Raji (cell line): ENCODE measurements around the gene PXDN.

Source experiments
- POLR2A ChIP-seq: IDR thresholded peaks from 2 replicates; pipeline ENCODE4 v1.6.1; 2011; ENCODE audit warnings: low read depth, low read length, control low read depth; ENCODE audit not compliant: insufficient read depth

Gene PXDN

DNA sequence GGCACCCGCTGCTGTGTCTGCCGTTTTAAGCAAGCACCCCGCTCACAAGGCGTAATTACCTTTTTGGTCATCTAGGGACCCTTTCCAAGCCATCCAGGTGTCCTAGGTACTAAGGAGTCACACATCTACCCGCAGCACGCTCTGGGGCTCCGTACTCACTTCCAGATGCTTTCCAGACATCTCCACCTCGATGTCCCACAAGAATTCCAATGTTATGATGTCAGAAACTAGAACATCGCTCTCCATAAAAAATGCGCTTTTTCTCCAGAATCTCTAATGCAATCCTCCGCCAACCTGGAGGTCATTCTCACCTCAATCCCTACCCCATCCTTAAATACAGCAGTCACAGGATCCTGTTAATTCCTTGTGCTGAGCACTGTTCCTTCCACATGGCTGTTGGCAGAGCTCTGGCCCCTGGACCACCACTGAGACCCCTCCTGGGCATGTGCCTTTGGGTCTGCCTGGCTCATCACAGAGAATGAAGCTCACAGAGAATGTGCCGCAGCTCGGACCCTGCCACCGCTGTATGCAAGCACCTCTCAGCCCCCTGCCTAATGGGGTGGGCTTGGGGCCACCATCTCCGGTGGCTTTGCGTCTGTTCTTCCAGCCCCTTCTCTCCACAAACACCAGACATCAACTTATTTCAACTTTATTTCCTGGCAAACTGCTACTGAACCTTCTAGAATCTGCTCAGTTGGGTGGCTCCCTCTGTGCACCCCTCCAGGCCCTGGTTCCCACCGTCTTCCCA lies 4.6 kb upstream of the PXDN start:
- TF ChIP-seq POLR2A = no peak

DNA sequence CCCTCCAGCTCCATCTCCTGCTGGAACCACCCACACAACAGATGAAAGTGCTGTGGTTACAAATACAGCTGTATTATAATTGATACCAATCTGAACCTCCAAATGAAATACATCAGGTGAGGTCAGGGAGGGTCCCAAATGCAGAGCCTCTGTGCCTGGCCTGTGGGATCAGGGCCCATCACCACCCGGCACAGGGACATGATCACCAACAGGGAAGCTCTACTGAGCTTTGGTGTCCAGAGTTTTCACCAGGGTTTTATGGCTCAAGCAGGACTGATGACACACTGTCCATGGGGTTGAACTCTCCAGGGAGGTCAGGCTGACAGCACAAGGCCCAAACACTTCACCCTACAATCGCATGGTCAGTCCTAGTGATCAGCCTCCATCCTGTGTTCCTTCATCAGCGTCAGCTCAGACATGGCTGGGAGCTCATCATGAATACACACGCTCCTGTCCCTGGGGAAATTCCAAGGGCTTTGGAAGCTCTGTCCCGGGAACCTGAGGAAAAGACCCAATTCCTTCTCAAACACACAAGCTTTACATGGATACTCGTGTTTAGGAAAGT lies 3.9 kb upstream of the PXDN start:
- no peak for TF ChIP-seq POLR2A

DNA sequence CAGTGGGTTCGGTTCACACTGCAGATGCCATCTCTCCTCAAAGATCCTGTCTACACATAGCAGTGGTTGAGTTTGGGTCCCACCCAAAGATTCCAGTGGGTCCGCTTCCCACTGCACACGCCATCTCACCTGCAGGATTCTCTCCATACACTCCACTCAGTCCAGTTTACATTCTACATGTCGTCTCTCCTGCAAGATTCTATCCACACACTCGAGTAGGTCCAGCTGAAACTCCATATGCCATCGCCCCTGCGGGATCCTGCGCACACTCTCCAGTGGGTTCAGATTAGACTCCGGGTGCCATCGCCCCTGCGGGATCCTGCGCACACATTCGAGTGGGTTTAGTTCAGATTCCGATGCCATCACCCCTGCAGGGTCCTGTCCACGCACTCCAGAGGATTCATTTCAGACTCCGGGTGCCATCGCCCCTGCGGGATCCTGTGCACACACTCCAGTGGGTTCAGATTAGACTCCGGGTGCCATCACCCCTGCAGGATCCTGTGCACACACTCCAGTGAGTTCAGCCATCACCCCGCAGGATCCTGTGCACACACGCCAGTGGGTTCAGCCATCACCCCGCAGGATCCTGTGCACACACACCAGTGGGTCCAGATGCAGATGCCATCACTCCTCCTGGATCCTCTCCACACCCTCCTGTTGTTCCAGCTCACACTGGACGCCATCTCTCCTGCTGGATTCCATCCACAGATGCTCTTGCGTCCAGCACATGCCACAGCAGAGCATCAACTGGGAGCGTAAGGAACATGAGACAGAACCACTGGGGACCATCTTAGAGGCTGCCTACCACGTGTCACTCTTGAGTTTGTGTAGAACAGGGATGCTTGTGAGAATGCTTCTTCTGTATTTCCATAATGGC lies 3.0 kb upstream of the PXDN start:
- TF ChIP-seq POLR2A = no peak

DNA sequence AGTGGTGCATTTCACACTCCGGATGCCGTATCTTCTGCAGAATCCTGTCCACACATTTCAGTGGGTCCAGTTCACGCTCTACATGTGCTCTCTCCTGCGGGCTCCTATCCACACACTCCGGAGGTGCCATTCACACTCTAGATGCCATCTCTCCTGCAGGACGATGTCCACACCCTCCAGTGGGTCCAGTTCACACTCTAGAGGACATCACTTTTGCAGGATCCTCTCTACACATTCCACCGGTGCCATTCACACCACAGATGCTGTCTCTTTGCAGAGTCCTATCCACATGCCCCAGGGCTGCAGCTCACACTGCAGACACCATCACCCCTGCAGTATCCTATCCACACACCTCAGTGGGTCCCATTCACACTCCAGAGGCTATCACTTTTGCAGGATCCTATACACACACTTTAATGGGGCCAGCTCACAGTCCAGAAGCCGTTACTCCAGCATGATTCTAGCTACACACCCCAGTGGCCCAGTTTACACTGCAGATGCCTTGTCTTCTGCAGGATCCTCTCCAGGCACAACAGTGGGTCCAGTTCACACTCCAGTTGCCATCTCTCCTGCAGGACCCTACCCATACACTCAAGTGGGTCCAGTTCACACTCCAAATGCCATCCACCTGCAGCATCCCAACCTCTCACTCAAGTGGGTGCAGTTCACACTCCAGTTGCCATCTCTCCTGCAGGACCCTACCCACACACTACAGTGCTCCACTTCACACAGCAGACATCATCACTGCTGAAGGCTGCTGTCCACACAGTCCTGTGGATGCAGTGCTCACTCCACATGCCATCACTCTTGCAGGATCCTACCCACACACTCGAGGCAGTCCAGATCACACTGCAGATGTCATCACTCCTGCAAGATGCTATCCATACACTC lies 2.1 kb upstream of the PXDN start:
- no peak for TF ChIP-seq POLR2A

DNA sequence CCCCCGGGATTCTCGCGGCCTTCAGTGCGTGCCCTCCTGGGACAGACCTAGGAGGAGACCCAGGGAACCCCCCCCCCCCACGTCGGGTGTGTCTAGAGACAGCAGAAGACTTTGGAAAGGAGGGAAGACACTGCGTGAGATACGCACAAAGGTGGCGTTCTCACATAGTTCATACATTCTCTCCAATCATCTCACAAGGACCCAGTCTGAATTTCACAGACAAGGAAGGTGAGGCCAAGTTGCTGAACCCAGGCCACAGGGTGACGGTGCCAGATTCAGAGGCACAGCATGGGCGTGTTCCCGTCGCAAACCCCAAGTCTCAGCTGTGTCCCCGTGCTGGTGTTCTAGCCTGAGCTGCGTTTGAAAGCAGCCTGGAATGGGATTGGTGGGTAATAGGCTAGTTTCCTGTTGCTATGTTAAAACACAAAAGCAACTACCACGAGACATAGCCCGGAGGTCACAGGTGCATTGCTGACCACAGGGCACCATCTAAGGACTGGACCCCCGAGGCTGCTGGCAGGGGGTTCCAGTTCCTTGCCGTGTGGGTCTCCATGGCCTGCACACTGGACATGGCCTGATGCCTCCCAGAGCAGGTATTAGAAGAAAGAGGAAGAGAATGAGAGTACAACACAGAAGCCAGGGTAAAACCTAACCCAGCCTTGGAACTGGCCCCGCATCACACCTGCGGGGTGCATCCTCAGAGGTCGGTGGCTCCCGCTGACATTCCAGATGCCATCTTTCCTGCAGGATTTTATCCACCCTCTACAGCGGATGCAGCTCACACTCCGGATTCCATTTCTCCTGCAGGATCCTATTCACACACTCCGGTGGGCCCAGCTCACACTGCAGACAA lies 1.1 kb upstream of the PXDN start:
- TF ChIP-seq POLR2A = no peak

DNA sequence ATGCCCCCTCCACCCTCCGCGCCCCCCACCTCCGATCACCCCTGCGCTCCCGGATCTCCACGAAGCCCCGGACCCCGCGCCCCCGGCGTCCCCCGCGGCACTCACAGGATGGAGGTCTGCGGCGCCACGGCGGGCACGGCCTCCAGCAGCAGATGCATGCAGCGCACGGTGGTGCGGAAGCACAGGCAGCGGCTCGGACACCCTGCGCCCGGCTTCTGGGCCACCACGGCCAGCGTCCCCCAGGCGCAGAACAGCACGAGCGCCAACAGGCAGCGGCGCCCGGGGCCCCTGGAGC lies 217 bp downstream of the PXDN start:
- TF ChIP-seq POLR2A = no peak

DNA sequence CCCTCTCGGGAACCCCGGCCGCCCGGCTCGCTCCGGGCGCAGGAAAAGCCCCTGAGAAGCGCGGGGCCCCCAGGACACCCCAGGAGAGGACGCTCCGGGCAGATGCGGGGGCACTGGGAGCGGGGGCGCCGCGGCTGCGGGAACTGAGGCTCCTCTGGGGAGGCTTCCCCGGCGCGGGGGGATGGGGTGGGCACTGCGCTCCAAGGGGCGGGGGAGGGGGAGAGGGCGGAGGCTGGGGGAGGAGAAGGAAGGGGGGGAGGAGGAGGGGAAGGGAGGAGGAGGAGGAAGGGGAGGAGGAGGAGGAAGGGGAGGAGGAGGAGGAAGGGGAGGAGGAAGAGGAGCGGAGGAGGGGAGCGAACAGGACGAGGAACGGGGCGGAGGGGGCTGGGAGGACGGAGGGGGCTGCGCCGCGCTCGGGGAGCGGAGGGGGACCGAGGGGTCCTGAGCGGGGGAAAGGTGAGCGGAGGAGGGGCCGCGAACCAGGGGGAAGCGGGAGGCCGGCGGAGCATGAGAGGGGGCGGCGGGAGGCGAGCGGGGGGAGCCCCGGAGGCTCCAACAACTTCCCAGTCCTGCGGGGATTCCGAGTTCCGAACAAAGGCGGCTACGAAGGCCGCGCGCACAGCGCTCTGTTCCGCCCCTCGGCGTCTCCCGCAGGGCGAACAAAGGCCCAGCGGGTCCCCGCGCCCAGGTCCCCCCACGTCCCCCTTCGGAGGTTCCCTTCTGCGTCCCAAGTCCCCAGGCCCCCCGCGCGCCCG lies 742 bp downstream of the PXDN start:
- TF ChIP-seq POLR2A = no peak

DNA sequence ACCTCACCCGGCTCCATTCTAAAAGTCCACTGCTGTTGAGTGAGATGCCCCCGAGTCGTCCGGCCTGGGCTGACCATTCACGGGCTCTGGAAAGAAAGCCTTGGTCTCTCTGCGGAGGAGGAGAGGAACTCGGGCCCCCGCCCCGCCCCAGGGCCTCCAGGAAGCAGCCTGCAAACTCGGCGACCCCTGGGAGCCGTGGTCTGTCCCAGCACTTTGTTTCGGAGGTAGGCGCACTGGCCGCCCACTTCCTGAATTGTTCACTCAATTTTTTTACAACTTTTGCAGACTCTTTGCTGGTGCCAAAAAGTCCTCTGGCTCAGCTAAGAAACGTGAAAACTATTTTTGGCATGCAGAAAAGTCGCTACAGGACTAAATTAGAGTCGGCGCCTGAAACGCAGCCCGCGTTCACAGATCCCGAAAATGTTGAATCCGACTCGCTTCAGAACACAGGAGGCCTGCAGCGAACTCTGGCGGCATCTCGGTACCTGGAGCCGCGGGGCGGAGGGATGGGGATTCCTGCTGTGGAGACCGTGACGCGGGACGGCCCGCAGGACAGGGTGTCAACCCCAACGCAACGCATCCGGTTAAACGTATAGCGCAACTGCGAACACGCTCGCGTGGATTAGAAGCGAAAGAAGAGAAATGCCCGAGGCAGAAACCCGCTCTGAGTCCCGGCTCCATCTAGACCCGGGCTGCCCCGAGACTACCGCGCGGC lies 1.5 kb downstream of the PXDN start:
- no peak for TF ChIP-seq POLR2A

DNA sequence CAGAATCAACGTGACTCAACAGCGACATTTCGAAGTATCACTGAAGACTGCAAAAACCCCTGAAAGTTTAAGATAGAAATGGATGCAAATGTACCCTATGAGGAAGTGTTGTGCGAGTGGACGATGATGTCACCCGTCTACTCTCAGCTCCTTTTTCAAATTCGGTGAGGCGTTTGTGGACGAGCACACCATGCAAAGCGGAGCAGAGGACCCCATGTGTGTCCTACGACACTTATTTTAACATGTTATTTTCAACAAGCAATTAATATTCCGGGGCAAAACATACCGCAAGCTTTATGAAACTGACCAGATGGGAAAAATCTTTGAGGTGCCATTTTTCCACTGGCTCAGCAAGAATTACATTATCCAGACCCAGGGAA lies 2.0 kb downstream of the PXDN start:
- no peak for TF ChIP-seq POLR2A

DNA sequence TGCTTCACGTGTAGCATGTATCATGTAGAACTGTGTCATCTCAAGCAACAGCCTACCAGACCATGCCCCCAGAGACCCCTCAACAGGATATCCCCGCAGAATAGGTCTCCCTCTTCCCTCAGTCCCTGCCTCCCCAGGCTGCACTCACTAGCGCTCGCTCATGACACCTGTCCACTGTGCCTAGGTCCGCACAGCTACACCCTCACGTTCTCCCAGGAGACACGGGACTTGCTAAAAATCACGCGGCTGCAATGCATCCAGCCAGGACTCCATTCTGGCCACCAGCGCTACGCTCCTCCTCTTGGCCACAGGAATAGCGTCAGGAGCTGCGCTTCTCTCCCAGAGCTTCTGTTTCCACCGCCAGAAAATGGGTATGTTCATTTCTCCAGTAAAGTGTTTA lies 2.5 kb downstream of the PXDN start:
- no peak for TF ChIP-seq POLR2A

DNA sequence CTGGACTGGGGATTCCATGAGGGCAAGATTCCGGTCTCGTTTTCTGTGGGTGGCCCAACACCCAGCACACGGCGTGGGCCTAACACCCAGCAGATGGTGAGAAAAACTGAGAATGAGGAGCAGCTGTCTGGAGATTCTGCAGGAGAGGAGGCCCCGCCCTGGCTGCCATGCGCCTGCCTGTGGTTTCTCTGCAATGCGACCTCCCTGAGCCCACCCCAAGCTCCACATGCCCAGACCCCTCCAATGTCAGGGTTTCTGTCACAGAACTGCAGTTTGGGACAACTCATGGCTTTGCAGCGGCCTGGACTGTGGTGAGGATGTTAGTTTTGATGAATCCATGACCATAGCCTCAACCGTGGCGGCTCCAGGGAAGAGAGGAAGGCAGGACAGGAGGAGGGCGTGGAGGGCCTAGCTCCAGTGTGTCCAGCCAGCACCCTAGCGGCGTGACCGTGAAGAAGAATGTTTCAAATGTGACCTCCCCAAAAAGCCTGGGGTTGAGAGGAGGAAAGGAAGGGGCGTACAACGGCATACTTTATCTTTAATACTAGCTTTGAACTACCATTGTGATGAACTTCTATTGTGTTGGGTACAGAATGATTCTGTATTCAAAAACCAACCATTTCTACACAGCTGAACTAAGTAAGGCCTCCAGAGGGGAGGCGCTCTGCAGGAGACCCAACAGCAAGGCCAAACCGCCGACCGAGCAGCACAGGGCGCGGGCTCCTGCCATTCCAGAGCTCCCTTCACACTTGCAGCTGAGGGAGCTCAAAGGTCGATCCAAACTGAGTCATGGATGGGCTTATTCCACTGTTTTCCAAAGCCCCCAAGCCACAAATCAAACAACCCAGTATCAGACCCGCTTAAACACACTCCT lies 3.4 kb downstream of the PXDN start:
- no peak for TF ChIP-seq POLR2A
